ENCODE results near the gene BANP. TPM values are rescaled to one million over a fixed set of nuclear protein-coding genes. Genes with fewer than 3 reads are reported as not detected.
"Not testable (repeated sequence)": the region's sequence is repeated elsewhere in the genome, so short reads cannot be mapped to it uniquely, and the experiment has no call there.

BANP gene
- total and polyA plus RNA-seq, 2 donors from 2014 or later: 12.4 to 26.3 TPM

GRCh38 chr16:87986361-87986849 lies 35.2 kb downstream of the BANP start:
- H3K27ac ChIP-seq (ENCODE audit: low read depth in 2 of 2, low read length in 2 of 2); H3K4me3 ChIP-seq (ENCODE audit: low read length in 3 of 3); H3K36me3 ChIP-seq (ENCODE audit: control insufficient read depth in 2 of 3, insufficient read depth in 3 of 3, low read length in 3 of 3); DNase-seq; H3K9me3 ChIP-seq (ENCODE audit: control insufficient read depth in 2 of 3, insufficient read depth in 1 of 3, low read length in 3 of 3); H3K9ac ChIP-seq (ENCODE audit: low read length in 3 of 3); H3K4me1 ChIP-seq (ENCODE audit: control insufficient read depth in 2 of 3, insufficient read depth in 2 of 3, low read depth in 1 of 3, low read length in 3 of 3); FAIRE-seq; intact Hi-C loops (cut with DNase I); H3K27me3 ChIP-seq (ENCODE audit: control insufficient read depth, insufficient read depth, low read length): not testable (repeated sequence)

- H3K27ac ChIP-seq (ENCODE audit: low read depth in 2 of 2, low read length in 2 of 2); H3K4me3 ChIP-seq (ENCODE audit: low read length in 3 of 3); FAIRE-seq; H3K9me3 ChIP-seq (ENCODE audit: control insufficient read depth in 2 of 3, insufficient read depth in 1 of 3, low read length in 3 of 3); H3K27me3 ChIP-seq (ENCODE audit: control insufficient read depth, insufficient read depth, low read length); DNase-seq; H3K4me1 ChIP-seq (ENCODE audit: control insufficient read depth in 2 of 3, insufficient read depth in 2 of 3, low read depth in 1 of 3, low read length in 3 of 3); H3K9ac ChIP-seq (ENCODE audit: low read length in 3 of 3); H3K36me3 ChIP-seq (ENCODE audit: control insufficient read depth in 2 of 3, insufficient read depth in 3 of 3, low read length in 3 of 3); intact Hi-C loops (cut with DNase I): not testable (repeated sequence)
Measured at GRCh38 chr16:87988596-87988995, 37.4 kb downstream of the BANP start.

- H3K4me1 ChIP-seq (ENCODE audit: control insufficient read depth in 2 of 3, insufficient read depth in 2 of 3, low read depth in 1 of 3, low read length in 3 of 3); H3K9me3 ChIP-seq (ENCODE audit: control insufficient read depth in 2 of 3, insufficient read depth in 1 of 3, low read length in 3 of 3); intact Hi-C loops (cut with DNase I); FAIRE-seq; H3K27me3 ChIP-seq (ENCODE audit: control insufficient read depth, insufficient read depth, low read length); H3K36me3 ChIP-seq (ENCODE audit: control insufficient read depth in 2 of 3, insufficient read depth in 3 of 3, low read length in 3 of 3); DNase-seq; H3K4me3 ChIP-seq (ENCODE audit: low read length in 3 of 3); H3K9ac ChIP-seq (ENCODE audit: low read length in 3 of 3); H3K27ac ChIP-seq (ENCODE audit: low read depth in 2 of 2, low read length in 2 of 2): not testable (repeated sequence)
Measured at GRCh38 chr16:87990254-87990653, 39.0 kb downstream of the BANP start.

GRCh38 chr16:87992142-87992541 lies 40.9 kb downstream of the BANP start:
- H3K9ac ChIP-seq (ENCODE audit: low read length in 3 of 3); H3K9me3 ChIP-seq (ENCODE audit: control insufficient read depth in 2 of 3, insufficient read depth in 1 of 3, low read length in 3 of 3); FAIRE-seq; H3K4me1 ChIP-seq (ENCODE audit: control insufficient read depth in 2 of 3, insufficient read depth in 2 of 3, low read depth in 1 of 3, low read length in 3 of 3); DNase-seq; intact Hi-C loops (cut with DNase I); H3K4me3 ChIP-seq (ENCODE audit: low read length in 3 of 3); H3K36me3 ChIP-seq (ENCODE audit: control insufficient read depth in 2 of 3, insufficient read depth in 3 of 3, low read length in 3 of 3); H3K27me3 ChIP-seq (ENCODE audit: control insufficient read depth, insufficient read depth, low read length); H3K27ac ChIP-seq (ENCODE audit: low read depth in 2 of 2, low read length in 2 of 2): not testable (repeated sequence)

- Histone ChIP-seq H3K27me3 (ENCODE audit: control insufficient read depth, insufficient read depth, low read length) (no peaks in the 10 kb centered on the region), H3K27ac (ENCODE audit: low read depth in 2 of 2, low read length in 2 of 2) (no peak overlapping the region), H3K4me3 (ENCODE audit: low read length in 3 of 3) (no peak overlapping the region), H3K9me3 (ENCODE audit: control insufficient read depth in 2 of 3, insufficient read depth in 1 of 3, low read length in 3 of 3) (no peaks in the 10 kb centered on the region), H3K36me3 (ENCODE audit: control insufficient read depth in 2 of 3, insufficient read depth in 3 of 3, low read length in 3 of 3) (peaks cover 0 to 3% (median 2%) of the 10 kb centered on the region in 3 donors), H3K4me1 (ENCODE audit: control insufficient read depth in 2 of 3, insufficient read depth in 2 of 3, low read depth in 1 of 3, low read length in 3 of 3) (no peaks in the 10 kb centered on the region), H3K9ac (ENCODE audit: low read length in 3 of 3) (no peak overlapping the region)
- DNase-seq (no peak), FAIRE-seq (no peak)
- intact Hi-C loops (cut with DNase I): no loop called here
- TF ChIP-seq CTCF (IDR thresholded peaks at IDR 0.05; ENCODE audit: borderline replicate concordance, extremely low read depth, insufficient read depth): no peak
Measured at GRCh38 chr16:87993901-87994300, 42.7 kb downstream of the BANP start.

Measured in kidney (tissue), 14 donors.